Stimulated activated CD8-positive, alpha-beta memory T cell treated with anti-CD3 and anti-CD28 coated beads, Interleukin-15, amount 100 ng/mL, for 48 hours (primary cell): ENCODE results near the gene UNC5B.

Experiments used
- DNase-seq, 2 donors: peaks; one replicate each; pipeline ENCODE4 v3.0.0-alpha.2; 2020; ENCODE audit warnings: low read depth in 2 of 2

Gene UNC5B

GRCh38 chr10:71212318-71213126 is at the start of gene UNC5B:
TSS of gene UNC5B (plus strand) at chr10:71212570. CDS start at chr10:71212986, 416 bp downstream.
- DNase-seq, result peak; percentile 51

GRCh38 chr10:71173466-71173865 is 38.9 kb upstream of the UNC5B start:
- no peak for DNase-seq

GRCh38 chr10:71176661-71177060 is 35.7 kb upstream of the UNC5B start:
- no peak for DNase-seq

GRCh38 chr10:71177651-71178199 is 34.6 kb upstream of the UNC5B start:
- no peak for DNase-seq

GRCh38 chr10:71178880-71179279 is 33.5 kb upstream of the UNC5B start:
- DNase-seq, result no peak

GRCh38 chr10:71179382-71179781 is 33.0 kb upstream of the UNC5B start:
- no peak for DNase-seq

GRCh38 chr10:71184421-71184820 is 27.9 kb upstream of the UNC5B start:
- DNase-seq, result no peak

- DNase-seq, result no peak
These were observed 27.2 kb upstream of the UNC5B start for GRCh38 chr10:71185209-71185608.

GRCh38 chr10:71187197-71187596 is 25.2 kb upstream of the UNC5B start:
- no peak for DNase-seq

- no peak for DNase-seq
These were observed 24.8 kb upstream of the UNC5B start for GRCh38 chr10:71187600-71187999.

- no peak for DNase-seq
These were observed 24.2 kb upstream of the UNC5B start for GRCh38 chr10:71188201-71188600.

- no peak for DNase-seq
These were observed 21.4 kb upstream of the UNC5B start for GRCh38 chr10:71191019-71191418.

GRCh38 chr10:71191551-71192076 is 20.8 kb upstream of the UNC5B start:
- DNase-seq, result no peak

GRCh38 chr10:71193516-71193915 is 18.9 kb upstream of the UNC5B start:
- no peak for DNase-seq

GRCh38 chr10:71197955-71198354 is 14.4 kb upstream of the UNC5B start:
- no peak for DNase-seq

- DNase-seq, result no peak
These were observed 10.5 kb upstream of the UNC5B start for GRCh38 chr10:71201849-71202248.

- DNase-seq, result no peak
These were observed 10.1 kb upstream of the UNC5B start for GRCh38 chr10:71202314-71202713.

- no peak for DNase-seq
These were observed 9.2 kb upstream of the UNC5B start for GRCh38 chr10:71203124-71203523.

- no peak for DNase-seq
These were observed 8.7 kb upstream of the UNC5B start for GRCh38 chr10:71203716-71204115.

- DNase-seq, result no peak
These were observed 7.6 kb upstream of the UNC5B start for GRCh38 chr10:71204746-71205145.

- DNase-seq, result no peak
These were observed 6.9 kb upstream of the UNC5B start for GRCh38 chr10:71205468-71205867.

GRCh38 chr10:71206911-71207310 is 5.5 kb upstream of the UNC5B start:
- no peak for DNase-seq

GRCh38 chr10:71207578-71207977 is 4.8 kb upstream of the UNC5B start:
- no peak for DNase-seq
